Testis (tissue), 2 donors: ENCODE measurements around the gene PPFIBP2.

Experiments
- POLR2A ChIP-seq: fragments of 450-650 bp; IDR thresholded peaks from one replicate; pipeline ENCODE4 v1.6.1; 2017; ENCODE audit warnings: antibody characterized with exemption, mild to moderate bottlenecking, moderate library complexity
- TF ChIP-seq, protein P1 (sequence below), 3 experiments: fragments of 450-650 bp in 2 of 3; fragments of 200-600 bp in 1 of 3; sonication (generic) in 1 of 3; IDR thresholded peaks; one replicate each; pipeline ENCODE4 v1.5.1; 2016 to 2019; ENCODE audit warnings: antibody characterized with exemption in 3 of 3, mild to moderate bottlenecking in 2 of 3, moderate library complexity in 1 of 3

DNA sequence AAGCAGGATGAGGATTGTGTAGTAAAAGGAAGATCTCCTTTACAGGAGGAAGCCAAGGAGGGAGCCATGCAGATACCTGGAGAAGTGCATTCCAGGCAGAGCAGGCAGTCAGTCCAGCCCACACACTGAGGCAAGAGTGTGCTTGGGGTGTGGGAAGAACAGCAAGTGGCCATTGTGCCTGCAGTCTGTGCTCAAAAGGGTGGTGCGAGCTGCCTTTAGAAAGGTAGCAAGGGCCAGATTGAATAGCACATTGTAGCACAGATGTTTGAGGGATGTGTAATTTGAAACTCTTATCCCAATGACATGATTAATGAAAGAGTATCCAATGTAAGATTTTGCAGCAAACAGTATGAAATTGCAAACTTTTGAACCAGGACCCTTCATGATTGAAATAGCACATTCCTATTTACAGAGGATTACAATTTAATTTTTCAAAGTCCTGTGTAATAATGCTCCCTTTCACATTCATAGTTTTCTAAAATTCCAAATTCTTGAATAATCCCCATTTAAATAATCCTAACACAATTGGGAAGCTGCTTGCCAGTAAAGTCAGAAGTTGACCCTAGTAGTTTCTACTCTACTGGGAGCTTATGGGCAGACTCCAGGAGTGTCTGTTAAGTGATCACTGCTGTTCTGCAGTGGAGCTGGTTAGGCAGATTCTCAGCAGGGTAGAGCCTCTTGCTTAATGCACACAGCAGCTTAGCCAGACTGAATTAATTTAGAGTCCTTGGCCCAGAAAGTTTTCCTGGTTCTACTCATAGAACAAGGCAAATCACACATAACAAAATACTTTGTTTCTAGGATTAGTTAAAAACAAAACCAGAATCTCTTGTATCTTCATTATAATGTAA, 81.4 kb downstream of the PPFIBP2 start:
- TF ChIP-seq POLR2A: no peak
- TF ChIP-seq, protein P1, sequence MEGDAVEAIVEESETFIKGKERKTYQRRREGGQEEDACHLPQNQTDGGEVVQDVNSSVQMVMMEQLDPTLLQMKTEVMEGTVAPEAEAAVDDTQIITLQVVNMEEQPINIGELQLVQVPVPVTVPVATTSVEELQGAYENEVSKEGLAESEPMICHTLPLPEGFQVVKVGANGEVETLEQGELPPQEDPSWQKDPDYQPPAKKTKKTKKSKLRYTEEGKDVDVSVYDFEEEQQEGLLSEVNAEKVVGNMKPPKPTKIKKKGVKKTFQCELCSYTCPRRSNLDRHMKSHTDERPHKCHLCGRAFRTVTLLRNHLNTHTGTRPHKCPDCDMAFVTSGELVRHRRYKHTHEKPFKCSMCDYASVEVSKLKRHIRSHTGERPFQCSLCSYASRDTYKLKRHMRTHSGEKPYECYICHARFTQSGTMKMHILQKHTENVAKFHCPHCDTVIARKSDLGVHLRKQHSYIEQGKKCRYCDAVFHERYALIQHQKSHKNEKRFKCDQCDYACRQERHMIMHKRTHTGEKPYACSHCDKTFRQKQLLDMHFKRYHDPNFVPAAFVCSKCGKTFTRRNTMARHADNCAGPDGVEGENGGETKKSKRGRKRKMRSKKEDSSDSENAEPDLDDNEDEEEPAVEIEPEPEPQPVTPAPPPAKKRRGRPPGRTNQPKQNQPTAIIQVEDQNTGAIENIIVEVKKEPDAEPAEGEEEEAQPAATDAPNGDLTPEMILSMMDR (IDR thresholded peaks at IDR 0.05): no peak
